HS-5 (cell line): ENCODE data around the gene CEP72.
"Not testable (repeated sequence)": the region's sequence is repeated elsewhere in the genome, so short reads cannot be mapped to it uniquely, and the experiment has no call there.

Experiments used
- DNase-seq: peaks from one replicate; pipeline ENCODE4 v3.0.0-alpha.2; 2012; ENCODE audit warnings: low read depth

Gene CEP72

DNA sequence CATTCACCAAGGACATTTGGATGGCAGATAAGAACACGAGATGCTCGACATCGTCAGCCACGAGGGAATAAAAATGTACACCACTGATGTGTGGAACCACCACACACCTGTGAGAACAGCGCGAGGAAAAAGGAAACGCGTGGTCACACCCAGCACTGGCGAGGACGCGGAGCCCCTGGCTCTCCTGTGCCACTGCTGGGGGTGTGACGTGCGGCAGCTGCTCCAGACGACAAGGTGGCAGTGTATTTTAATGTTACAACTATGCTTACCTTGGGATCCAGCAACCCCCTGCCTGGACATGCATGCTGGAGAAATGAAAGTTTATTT is 13.6 kb upstream of the CEP72 start:
- no peak for DNase-seq

GRCh38 chr5:600886-601541 is 11.1 kb upstream of the CEP72 start:
- no peak for DNase-seq

- DNase-seq, result no peak
Measured at GRCh38 chr5:601771-602465, 10.2 kb upstream of the CEP72 start.

GRCh38 chr5:602466-603035 is 9.6 kb upstream of the CEP72 start:
- no peak for DNase-seq

GRCh38 chr5:603081-603998 is 8.8 kb upstream of the CEP72 start:
- no peak for DNase-seq

DNA sequence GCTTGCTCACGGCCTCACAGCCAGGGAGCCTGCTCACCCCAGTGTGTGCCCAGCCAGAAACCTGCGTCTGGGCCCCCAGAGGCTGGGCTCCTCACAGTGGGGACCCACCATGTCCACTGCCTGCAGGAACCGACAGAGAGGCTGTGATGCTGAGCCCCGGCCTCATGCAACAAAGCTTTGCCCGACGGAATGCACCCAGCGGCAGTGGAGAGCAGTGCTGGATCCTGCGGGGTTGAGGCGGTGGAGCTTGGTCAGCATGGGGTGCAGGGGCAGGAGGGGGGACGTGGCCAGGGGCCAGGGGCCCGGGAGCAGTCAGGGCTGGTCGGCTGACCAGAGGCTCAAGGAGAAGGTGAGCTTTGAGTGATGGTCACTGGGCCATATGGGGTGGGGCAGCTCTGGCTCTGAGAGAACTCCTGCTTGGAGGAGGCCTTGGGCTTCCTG is 7.7 kb upstream of the CEP72 start:
- no peak for DNase-seq

- DNase-seq, result not testable (repeated sequence)
Measured at GRCh38 chr5:605090-605489, 7.0 kb upstream of the CEP72 start.

DNA sequence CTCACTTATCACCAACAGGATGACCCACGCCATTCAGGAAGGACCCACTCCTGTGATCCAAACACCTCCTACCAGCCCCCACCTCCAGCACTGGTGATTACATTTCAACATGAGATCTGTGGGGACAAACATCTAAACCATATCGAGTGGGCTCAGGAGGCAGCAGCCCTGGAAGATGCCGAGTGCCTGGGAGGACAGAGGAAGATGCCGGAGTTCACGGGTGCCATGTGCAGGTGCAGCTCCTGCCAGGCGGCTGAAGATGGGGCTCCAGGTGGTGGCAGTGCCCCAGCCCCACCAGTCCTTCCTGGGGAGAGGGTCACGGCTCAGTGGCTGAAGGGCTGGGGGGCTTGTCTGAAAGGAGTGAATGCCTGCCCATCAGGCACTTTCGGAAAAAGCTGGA is 6.1 kb upstream of the CEP72 start:
- no peak for DNase-seq

GRCh38 chr5:606526-607399 is 5.4 kb upstream of the CEP72 start:
- DNase-seq, result no peak

GRCh38 chr5:607541-608428 is 4.4 kb upstream of the CEP72 start:
- no peak for DNase-seq

GRCh38 chr5:608429-609370 is 3.4 kb upstream of the CEP72 start:
- DNase-seq, result no peak

- no peak for DNase-seq
Measured at GRCh38 chr5:609506-609905, 2.6 kb upstream of the CEP72 start.

GRCh38 chr5:610011-610743 is 2.0 kb upstream of the CEP72 start:
- DNase-seq, result no peak

GRCh38 chr5:610744-611730 is 1.1 kb upstream of the CEP72 start:
- no peak for DNase-seq

DNA sequence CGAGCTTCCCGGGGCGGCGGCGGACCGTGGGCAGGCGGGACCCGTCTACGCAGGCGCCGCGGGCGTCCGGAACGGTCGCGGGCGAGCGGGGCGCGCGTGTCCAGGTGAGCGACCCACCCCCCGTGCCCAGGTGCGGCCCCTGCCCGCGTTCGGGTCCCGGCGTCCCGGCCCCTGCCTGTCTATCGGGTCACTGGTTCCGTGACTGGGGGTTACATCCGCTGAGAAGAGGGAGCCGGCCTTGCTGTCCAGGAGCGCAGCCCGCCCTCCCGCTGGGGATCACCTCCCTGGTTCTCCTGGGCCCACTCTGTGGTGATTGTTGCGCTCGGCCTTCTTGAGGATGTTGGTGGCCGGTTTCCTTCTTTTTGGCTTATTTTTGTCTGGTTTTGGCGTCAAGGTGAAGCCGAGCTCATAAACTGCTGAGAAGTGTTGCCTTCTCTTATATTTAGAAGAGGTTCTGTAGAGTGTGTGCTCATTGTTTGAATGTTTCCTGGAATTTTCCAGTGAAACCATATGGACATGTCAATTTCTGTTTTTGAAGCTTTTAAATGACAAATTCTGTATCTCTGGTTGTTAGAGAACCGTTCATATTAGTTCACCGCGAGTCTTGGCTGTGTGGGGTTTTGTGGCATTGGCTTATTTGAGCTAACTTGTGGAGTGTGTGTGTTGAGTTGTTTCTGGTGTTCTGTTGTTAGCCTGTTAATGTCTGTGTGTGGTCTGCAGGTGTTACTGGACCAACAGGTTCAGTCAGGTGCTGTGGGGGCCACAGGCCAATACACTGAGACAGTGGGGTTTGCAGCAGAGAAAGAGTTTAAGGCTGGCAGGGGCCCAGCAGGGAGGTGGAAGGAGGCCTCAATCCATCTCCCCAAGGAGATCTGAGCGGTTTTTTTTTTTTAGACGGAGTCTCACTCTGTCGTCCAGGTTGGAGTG is 621 bp downstream of the CEP72 start:
- no peak for DNase-seq

- no peak for DNase-seq
Measured at GRCh38 chr5:616484-617039, 4.4 kb downstream of the CEP72 start.
